K562 (cell line): ENCODE data around the gene TUB. TPM values are rescaled to one million over a fixed set of nuclear protein-coding genes. Genes with fewer than 3 reads are reported as not detected.

Experiments used
- ARID4B ChIP-seq: sonication (generic); formaldehyde crosslinking; IDR thresholded peaks from 2 replicates; pipeline ENCODE4 v1.8.0; 2022; ENCODE audit warnings: mild to moderate bottlenecking, missing genetic modification reagents
- CTCFL ChIP-seq: IDR thresholded peaks from 2 replicates; pipeline ENCODE4 v1.6.1; 2011; ENCODE audit warnings: borderline replicate concordance, low read depth, mild to moderate bottlenecking, moderate library complexity, low read length; ENCODE audit not compliant: insufficient read depth, poor library complexity, severe bottlenecking
- ESRRA ChIP-seq: fragments of 450-650 bp; IDR thresholded peaks from 2 replicates; pipeline ENCODE4 v1.6.1; 2014; ENCODE audit warnings: low read depth, mild to moderate bottlenecking, moderate library complexity, borderline replicate concordance
- HNRNPLL ChIP-seq: fragments of 200-400 bp; formaldehyde crosslinking; IDR thresholded peaks from 2 replicates; pipeline ENCODE4 v1.6.1; 2017; ENCODE audit warnings: low read length, low read depth, mild to moderate bottlenecking; ENCODE audit not compliant: poor library complexity, severe bottlenecking
- REST ChIP-seq, 2 experiments: fragments of 450-650 bp; formaldehyde crosslinking in 1 of 2; IDR thresholded peaks; 2 replicates each; pipeline versions ENCODE4 v1.4.0 to v1.6.1; 2014 to 2020; ENCODE audit warnings: mild to moderate bottlenecking in 2 of 2, borderline replicate concordance in 1 of 2, low read depth in 1 of 2
- SIN3B ChIP-seq: fragments of 450-650 bp; IDR thresholded peaks from 2 replicates; pipeline ENCODE4 v1.6.1; 2017; ENCODE audit warnings: low read depth, mild to moderate bottlenecking, moderate library complexity
- TAF1 ChIP-seq: IDR thresholded peaks from 2 replicates; pipeline ENCODE4 v1.6.1; 2011; ENCODE audit warnings: mild to moderate bottlenecking, low read length, moderate library complexity; ENCODE audit not compliant: insufficient read depth, control insufficient read depth, severe bottlenecking; ENCODE audit errors: extremely low read depth
- ZFP1 ChIP-seq: fragments of 450-650 bp; formaldehyde crosslinking; IDR thresholded peaks from 2 replicates; pipeline ENCODE4 v1.4.0; 2020; ENCODE audit warnings: mild to moderate bottlenecking, mixed read lengths
- ZNF444 ChIP-seq: fragments of 250-450 bp; sonication (Bioruptor Pico); IDR thresholded peaks from 2 replicates; pipeline ENCODE4 v1.4.0; 2020; ENCODE audit warnings: mild to moderate bottlenecking, moderate library complexity
- polyA plus RNA-seq, 8 experiments: library from polyadenylated mRNA; depleted of rRNA in 4 of 8; stranded (reverse) in 5 of 8; unstranded in 3 of 8; fragments of >200 nt; fragmentation: Nextera tagmentation in 2 of 8; fragmentation: Illumina TruSeq in 1 of 8; extraction: Ambion mirVana in 2 of 8; extraction: Trizol in 1 of 8; gene quantifications; 2 replicates each; pipeline versions ENCODE4 v1.2.1 to v1.2.3, GENCODE V29; 2011 to 2014; ENCODE audit warnings: inconsistent platforms in 1 of 8, missing spikeins in 1 of 8
- total RNA-seq, 7 experiments: library from RNA; depleted of rRNA in 6 of 7; stranded (reverse); fragments of >200 nt in 6 of 7; fragmentation: Illumina TruSeq in 2 of 7; extraction: Trizol in 2 of 7; gene quantifications; 2 replicates each; pipeline versions ENCODE4 v1.2.1 to v1.2.3, GENCODE V29; 2011 to 2021; ENCODE audit warnings: low replicate concordance in 1 of 7

TUB gene
- total and polyA plus RNA-seq, 9 of the 15 experiments (the other 6 are each of a cell fraction or from before 2014, with no cell fraction given) = not detected

GRCh38 chr11:8098879-8099278 lies 17.9 kb downstream of the TUB start (continued):
- no peak for TF ChIP-seq REST (IDR thresholded peaks at IDR 0.05; ENCODE audit: borderline replicate concordance)
- TF ChIP-seq REST (CRISPR knock-in tag; IDR thresholded peaks at IDR 0.05; ENCODE audit: low read depth) = no peak
- no peak for TF ChIP-seq ESRRA
- TF ChIP-seq HNRNPLL = no peak
- no peak for TF ChIP-seq CTCFL
- no peak for TF ChIP-seq ZFP1 (CRISPR knock-in tag)
- no peak for TF ChIP-seq SIN3B
- TF ChIP-seq ZNF444 (CRISPR knock-in tag) = no peak
- TF ChIP-seq TAF1 = no peak
- no peak for TF ChIP-seq ARID4B (CRISPR knock-in tag)
